ENCODE data around the gene CASP2. TPM values are rescaled to one million over a fixed set of nuclear protein-coding genes. Genes with fewer than 3 reads are reported as not detected.

Gene CASP2
- total and polyA plus RNA-seq, 3 experiments from 2014 or later = 23.0 to 107 (median 105) TPM

DNA sequence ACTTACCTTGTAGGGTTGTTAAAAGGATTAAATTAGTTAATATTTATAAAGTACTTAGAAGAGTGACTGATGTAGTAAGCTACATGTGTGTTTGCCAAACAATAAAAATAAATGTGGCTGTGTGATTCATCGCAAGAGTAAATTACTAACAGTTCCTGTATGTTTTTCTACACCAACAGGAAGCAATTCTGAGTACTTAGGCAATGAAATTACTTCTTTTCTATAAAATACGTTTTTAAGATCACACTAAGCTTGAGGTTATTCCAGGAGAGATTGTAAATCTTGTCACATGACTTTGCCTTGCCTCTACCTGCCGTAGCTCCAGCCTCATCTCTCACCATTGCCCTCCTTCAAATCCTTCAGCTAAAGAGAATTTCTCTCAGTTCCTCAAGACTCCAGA lies 43.0 kb upstream of the CASP2 start:
- peak overlapping the region in 4 of 7 donors; percentile 6 to 54 (median 42) for H3K4me3 Mint-ChIP-seq

DNA sequence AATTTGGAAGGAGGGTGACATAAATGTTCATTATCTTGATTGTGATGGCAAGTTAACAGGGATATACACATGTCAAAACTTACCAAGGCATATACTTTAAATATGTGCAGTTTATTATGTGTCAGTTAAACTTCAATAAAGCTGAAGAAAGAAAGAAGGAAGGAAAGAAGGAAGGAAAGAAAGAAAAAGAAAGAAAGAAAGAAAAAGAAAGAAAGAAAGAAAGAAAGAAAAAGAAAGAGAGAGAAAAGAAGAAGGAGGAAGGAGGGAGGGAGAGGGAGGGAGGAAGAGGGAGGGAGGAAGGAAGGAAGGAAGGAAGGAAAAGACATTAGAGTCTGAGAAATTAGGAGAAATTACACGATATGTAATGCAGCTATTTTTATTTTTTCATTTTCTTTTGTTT lies 40.8 kb upstream of the CASP2 start:
- Mint-ChIP-seq H3K27me3 (no peaks in the 10 kb centered on the region), H3K27ac (peak overlapping the region in 2 of 8 donors; percentile 45 to 84), H3K9me3 (peaks cover 6 to 17% (median 13%) of the 10 kb centered on the region in 5 donors), H3K36me3 (peaks cover 6 to 25% (median 12%) of the 10 kb centered on the region in 3 donors), H3K4me1 (peaks cover 79 to 94% (median 92%) of the 10 kb centered on the region in 3 donors), H3K4me3 (peak overlapping the region in 1 of 7 donors; percentile 37)
- POLR2A ChIA-PET = interaction anchor here (0.9 to 1.5 kb wide), 2 partner anchors 15 to 41 kb away, joined by 3 to 5 read pairs; partner anchors contain the start of gene CASP2
- no peaks in the 10 kb centered on the region for H3K36me3 ChIP-seq (ENCODE audit: insufficient read depth, low read length)
- H3K4me1 ChIP-seq (ENCODE audit: insufficient read depth, low read length) = peaks cover 65% of the 10 kb centered on the region
- H3K9me3 ChIP-seq (ENCODE audit: low read length) = no peaks in the 10 kb centered on the region
- no peak overlapping the region for H3K27ac ChIP-seq (ENCODE audit: low read depth, low read length)
- no peaks in the 10 kb centered on the region for H3K27me3 ChIP-seq (ENCODE audit: insufficient read depth, low read length, poor library complexity, severe bottlenecking)
- DNase-seq = no peak
- CTCF ChIA-PET = interaction anchor here (1.0 to 1.7 kb wide), 3 partner anchors 40 to 132 kb away, joined by 3 to 5 read pairs (median 4); partner anchors contain the start of gene CASP2
- H3K4me3 ChIP-seq (ENCODE audit: low read length) = no peak overlapping the region

More for the DNA sequence above, 43.0 kb upstream of the CASP2 start:
- H3K36me3 Mint-ChIP-seq = peaks cover 2 to 17% (median 8%) of the 10 kb centered on the region in 3 donors
- ChIA-PET POLR2A (interaction anchor here (0.9 kb wide), 1 partner anchor 18 kb away, joined by 4 read pairs; the partner anchor contains the start of gene GSTK1), CTCF (interaction anchor here (0.9 to 7.3 kb wide), 7 partner anchors 12 to 171 kb away, joined by 3 to 69 read pairs (median 3); no protein-coding TSS in a partner anchor)
- Histone ChIP-seq H3K36me3 (ENCODE audit: insufficient read depth, low read length) (no peaks in the 10 kb centered on the region), H3K9me3 (ENCODE audit: low read length) (no peaks in the 10 kb centered on the region), H3K27me3 (ENCODE audit: insufficient read depth, low read length, poor library complexity, severe bottlenecking) (no peaks in the 10 kb centered on the region), H3K4me1 (ENCODE audit: insufficient read depth, low read length) (peaks cover 48% of the 10 kb centered on the region), H3K27ac (ENCODE audit: low read depth, low read length) (no peak overlapping the region), H3K4me3 (ENCODE audit: low read length) (no peak overlapping the region)
- H3K27ac Mint-ChIP-seq = peak overlapping the region in 6 of 8 donors; percentile 17 to 79 (median 48)
- H3K4me1 Mint-ChIP-seq = peaks cover 64 to 84% (median 80%) of the 10 kb centered on the region in 3 donors
- H3K9me3 Mint-ChIP-seq = peaks cover 6 to 11% (median 6%) of the 10 kb centered on the region in 5 donors
- DNase-seq = no peak
- no peaks in the 10 kb centered on the region for H3K27me3 Mint-ChIP-seq

- Histone ChIP-seq H3K36me3 (ENCODE audit: insufficient read depth, low read length) (no peaks in the 10 kb centered on the region), H3K27me3 (ENCODE audit: insufficient read depth, low read length, poor library complexity, severe bottlenecking) (no peaks in the 10 kb centered on the region), H3K27ac (ENCODE audit: low read depth, low read length) (no peak overlapping the region), H3K4me1 (ENCODE audit: insufficient read depth, low read length) (peaks cover 72% of the 10 kb centered on the region), H3K4me3 (ENCODE audit: low read length) (no peak overlapping the region), H3K9me3 (ENCODE audit: low read length) (no peaks in the 10 kb centered on the region)
- Mint-ChIP-seq H3K36me3 (peaks cover 10 to 29% (median 14%) of the 10 kb centered on the region in 3 donors), H3K9me3 (peaks cover 10 to 20% (median 17%) of the 10 kb centered on the region in 5 donors), H3K27ac (peak overlapping the region in 5 of 8 donors; percentile 23 to 86 (median 60)), H3K4me1 (peaks cover 84 to 99% (median 97%) of the 10 kb centered on the region in 3 donors), H3K4me3 (peak overlapping the region in 3 of 7 donors; percentile 12 to 19 (median 19)), H3K27me3 (no peaks in the 10 kb centered on the region)
- CTCF ChIA-PET = interaction anchor here (1.4 to 2.7 kb wide), 5 partner anchors 8 to 168 kb away, joined by 4 to 21 read pairs (median 6); partner anchors contain the start of gene GSTK1
- POLR2A ChIA-PET = interaction anchor here (0.6 to 3.0 kb wide), 4 partner anchors 15 to 140 kb away, joined by 3 to 10 read pairs (median 6); partner anchors contain the start of genes CASP2 and GSTK1
- no peak for DNase-seq
Observed at GRCh38 chr7:143248761-143249354, 39.3 kb upstream of the CASP2 start.

DNA sequence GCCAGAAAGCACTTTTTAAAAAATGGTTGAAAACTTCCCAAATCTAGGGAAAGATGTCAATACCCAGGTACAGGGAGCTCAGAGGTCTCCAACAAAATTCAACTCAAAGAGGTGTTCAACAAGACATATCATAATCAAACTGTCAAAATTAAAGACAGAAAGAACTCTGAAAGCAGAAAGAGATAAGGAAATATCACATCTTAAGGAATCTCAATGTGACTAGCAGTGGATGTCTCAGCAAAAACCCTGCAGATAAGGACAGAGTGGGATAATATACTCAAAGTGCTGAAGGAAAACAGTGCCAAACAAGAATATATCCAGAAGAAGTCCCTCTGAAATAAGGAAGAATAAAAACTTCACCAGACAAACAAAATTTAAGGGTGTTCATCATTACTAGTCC lies 38.0 kb upstream of the CASP2 start:
- peaks cover 69% of the 10 kb centered on the region for H3K4me1 ChIP-seq (ENCODE audit: insufficient read depth, low read length)
- CTCF ChIA-PET = interaction anchor here (0.6 to 2.7 kb wide), 8 partner anchors 9 to 172 kb away, joined by 3 to 21 read pairs (median 4); no protein-coding TSS in a partner anchor

GRCh38 chr7:143250822-143251221 lies 37.3 kb upstream of the CASP2 start:
- ChIA-PET CTCF (interaction anchor here (0.6 to 2.7 kb wide), 9 partner anchors 8 to 171 kb away, joined by 3 to 21 read pairs (median 4); no protein-coding TSS in a partner anchor), POLR2A (interaction anchor here (0.6 to 3.0 kb wide), 4 partner anchors 13 to 157 kb away, joined by 4 to 10 read pairs (median 6); partner anchors contain the start of genes CASP2 and GSTK1)
- H3K27ac Mint-ChIP-seq = peak overlapping the region; percentile 1 to 81 (median 48)
- peaks cover 83 to 97% (median 97%) of the 10 kb centered on the region in 3 donors for H3K4me1 Mint-ChIP-seq
- no peak overlapping the region for H3K4me3 ChIP-seq (ENCODE audit: low read length)
- no peaks in the 10 kb centered on the region for H3K9me3 ChIP-seq (ENCODE audit: low read length)
- H3K27ac ChIP-seq (ENCODE audit: low read depth, low read length) = no peak overlapping the region
- peak overlapping the region; percentile 28 to 61 (median 47) for H3K4me3 Mint-ChIP-seq
- no peaks in the 10 kb centered on the region for H3K36me3 ChIP-seq (ENCODE audit: insufficient read depth, low read length)
- H3K9me3 Mint-ChIP-seq = peaks cover 12 to 20% (median 18%) of the 10 kb centered on the region in 5 donors
- H3K27me3 Mint-ChIP-seq = no peaks in the 10 kb centered on the region
- H3K4me1 ChIP-seq (ENCODE audit: insufficient read depth, low read length) = peaks cover 69% of the 10 kb centered on the region
- DNase-seq = peak in 2 of 5 donors; percentile 68 to 81
- peaks cover 11 to 29% (median 14%) of the 10 kb centered on the region in 3 donors for H3K36me3 Mint-ChIP-seq
- H3K27me3 ChIP-seq (ENCODE audit: insufficient read depth, low read length, poor library complexity, severe bottlenecking) = no peaks in the 10 kb centered on the region

More for the DNA sequence above, 38.0 kb upstream of the CASP2 start:
- Mint-ChIP-seq H3K4me1 (peaks cover 83 to 97% (median 97%) of the 10 kb centered on the region in 3 donors), H3K27ac (peak overlapping the region in 7 of 8 donors; percentile 1 to 81 (median 62)), H3K36me3 (peaks cover 11 to 29% (median 14%) of the 10 kb centered on the region in 3 donors), H3K4me3 (peak overlapping the region in 6 of 7 donors; percentile 28 to 61 (median 40)), H3K27me3 (no peaks in the 10 kb centered on the region), H3K9me3 (peaks cover 12 to 20% (median 18%) of the 10 kb centered on the region in 5 donors)
- POLR2A ChIA-PET = interaction anchor here (0.6 to 3.0 kb wide), 7 partner anchors 13 to 452 kb away, joined by 3 to 10 read pairs (median 4); partner anchors contain the start of genes CASP2 and GSTK1
- Histone ChIP-seq H3K36me3 (ENCODE audit: insufficient read depth, low read length) (no peaks in the 10 kb centered on the region), H3K4me3 (ENCODE audit: low read length) (peak overlapping the region; percentile 20), H3K27ac (ENCODE audit: low read depth, low read length) (no peak overlapping the region), H3K27me3 (ENCODE audit: insufficient read depth, low read length, poor library complexity, severe bottlenecking) (no peaks in the 10 kb centered on the region), H3K9me3 (ENCODE audit: low read length) (no peaks in the 10 kb centered on the region)
- no peak for DNase-seq

DNA sequence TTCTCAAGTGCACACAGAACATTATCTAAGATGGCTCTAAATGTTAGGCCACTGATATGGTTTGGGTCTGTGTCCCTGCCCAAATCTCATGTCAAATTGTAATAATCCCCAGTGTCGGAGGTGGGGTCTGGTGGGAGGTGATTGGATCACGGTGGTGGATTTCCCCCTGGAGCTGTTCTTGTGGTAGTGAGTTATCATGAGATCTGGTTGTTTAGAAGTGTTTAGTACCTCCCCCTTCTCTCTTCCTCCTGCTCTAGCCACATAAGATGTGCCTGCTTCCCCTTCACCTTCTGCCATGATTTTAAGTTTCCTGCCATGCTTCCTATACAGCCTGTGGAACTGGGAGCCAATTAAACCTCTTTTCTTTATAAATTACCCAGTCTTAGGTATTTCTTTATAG lies 36.1 kb upstream of the CASP2 start:
- peaks cover 82 to 97% (median 97%) of the 10 kb centered on the region in 3 donors for H3K4me1 Mint-ChIP-seq
- Histone ChIP-seq H3K36me3 (ENCODE audit: insufficient read depth, low read length) (no peaks in the 10 kb centered on the region), H3K27ac (ENCODE audit: low read depth, low read length) (no peak overlapping the region), H3K4me3 (ENCODE audit: low read length) (no peak overlapping the region), H3K27me3 (ENCODE audit: insufficient read depth, low read length, poor library complexity, severe bottlenecking) (no peaks in the 10 kb centered on the region), H3K4me1 (ENCODE audit: insufficient read depth, low read length) (peaks cover 67% of the 10 kb centered on the region), H3K9me3 (ENCODE audit: low read length) (no peaks in the 10 kb centered on the region)
- H3K27ac Mint-ChIP-seq = peak overlapping the region; percentile 1 to 79 (median 60)
- H3K27me3 Mint-ChIP-seq = no peaks in the 10 kb centered on the region
- peaks cover 11 to 20% (median 18%) of the 10 kb centered on the region in 5 donors for H3K9me3 Mint-ChIP-seq
- POLR2A ChIA-PET = interaction anchor here (0.5 to 1.0 kb wide), 2 partner anchors 11 to 467 kb away, joined by 4 read pairs; partner anchors contain the start of gene GSTK1
- H3K36me3 Mint-ChIP-seq = peaks cover 11 to 25% (median 14%) of the 10 kb centered on the region in 3 donors
- DNase-seq = peak in 1 of 5 donors; percentile 14
- CTCF ChIA-PET = interaction anchor here (1.5 to 1.9 kb wide), 2 partner anchors 12 to 27 kb away, joined by 4 to 7 read pairs; no protein-coding TSS in a partner anchor
- H3K4me3 Mint-ChIP-seq = peak overlapping the region in 6 of 7 donors; percentile 28 to 60 (median 50)

GRCh38 chr7:143255564-143255963 lies 32.6 kb upstream of the CASP2 start:
- Histone ChIP-seq H3K27me3 (ENCODE audit: insufficient read depth, low read length, poor library complexity, severe bottlenecking) (no peaks in the 10 kb centered on the region), H3K4me1 (ENCODE audit: insufficient read depth, low read length) (peaks cover 75% of the 10 kb centered on the region), H3K4me3 (ENCODE audit: low read length) (no peak overlapping the region), H3K9me3 (ENCODE audit: low read length) (no peaks in the 10 kb centered on the region), H3K27ac (ENCODE audit: low read depth, low read length) (no peak overlapping the region), H3K36me3 (ENCODE audit: insufficient read depth, low read length) (no peaks in the 10 kb centered on the region)
- no peaks in the 10 kb centered on the region for H3K27me3 Mint-ChIP-seq
- H3K36me3 Mint-ChIP-seq = peaks cover 5 to 11% (median 8%) of the 10 kb centered on the region in 3 donors
- peak overlapping the region in 7 of 8 donors; percentile 5 to 85 (median 75) for H3K27ac Mint-ChIP-seq
- no peak for DNase-seq
- POLR2A ChIA-PET = interaction anchor here (1.1 kb wide), 1 partner anchor 24 kb away, joined by 6 read pairs; no protein-coding TSS in a partner anchor
- peaks cover 6 to 13% (median 8%) of the 10 kb centered on the region in 5 donors for H3K9me3 Mint-ChIP-seq
- H3K4me1 Mint-ChIP-seq = peaks cover 71 to 91% (median 91%) of the 10 kb centered on the region in 3 donors
- peak overlapping the region in 3 of 7 donors; percentile 13 to 43 (median 23) for H3K4me3 Mint-ChIP-seq
- CTCF ChIA-PET = interaction anchor here (0.7 to 4.7 kb wide), 7 partner anchors 11 to 124 kb away, joined by 3 to 69 read pairs (median 4); partner anchors contain the start of gene CASP2
